B cell (primary cell): Measurements from ENCODE around the gene TNIK. TPM values are rescaled to one million over a fixed set of nuclear protein-coding genes. Genes with fewer than 3 reads are reported as not detected.

Experiments
- ATAC-seq: fragments of 200-7000 bp; cut with Tn5 transposase; one replicate; pipeline ENCODE4 v1.10.0; 2021; ENCODE audit warnings: low read depth, mild to moderate bottlenecking, moderate number of reproducible peaks, moderate library complexity
- CTCF ChIA-PET: fragments of 350-600 bp; sonication (Branson Sonifier 250); formaldehyde crosslinking; loops from one replicate; lab custom pipeline; 2021; ENCODE audit warnings: antibody characterized with exemption, inconsistent platforms; lab: Charles Lee
- POLR2A ChIA-PET: fragments of 350-600 bp; sonication (Branson Sonifier 250); formaldehyde crosslinking; loops from one replicate; lab custom pipeline; 2021; ENCODE audit warnings: antibody characterized with exemption; lab: Charles Lee
- DNase-seq: peaks from one replicate; pipeline ENCODE4 v3.0.0; 2013
- H2AFZ ChIP-seq: 2 replicates; pipeline ENCODE4 v1.6.1; 2012; ENCODE audit warnings: mild to moderate bottlenecking, low read depth, low read length; ENCODE audit not compliant: insufficient read depth, poor library complexity, severe bottlenecking
- H3K27ac ChIP-seq, 2 donors: 1 replicate in 1 of 2; 2 replicates in 1 of 2; pipeline ENCODE4 v1.5.1; 2012 to 2013; ENCODE audit warnings: low read length in 2 of 2, mild to moderate bottlenecking in 2 of 2, moderate library complexity in 1 of 2
- H3K27me3 ChIP-seq, 4 experiments: fragments of 200-600 bp in 1 of 4; sonication (generic) in 1 of 4; replicated peaks in 1 of 4; 1 replicate in 2 of 4; 2 replicates in 2 of 4; pipeline versions ENCODE4 v1.6.1 to v1.7.0; 2013 to 2016; ENCODE audit warnings: low read length in 3 of 4, mild to moderate bottlenecking in 2 of 4, mixed read lengths in 1 of 4, moderate library complexity in 1 of 4; ENCODE audit not compliant: insufficient read depth in 4 of 4, control insufficient read depth in 3 of 4; ENCODE audit errors: control extremely low read depth in 1 of 4
- H3K36me3 ChIP-seq, 2 experiments: replicated peaks in 1 of 2; 1 replicate in 1 of 2; 2 replicates in 1 of 2; pipeline versions ENCODE4 v1.6.1 to v1.7.1; 2013; ENCODE audit warnings: low read length in 1 of 2; ENCODE audit not compliant: insufficient read depth in 2 of 2, control insufficient read depth in 1 of 2; ENCODE audit errors: control extremely low read depth in 1 of 2, extremely low read depth in 1 of 2
- H3K4me1 ChIP-seq, 2 donors: fragments of 200-600 bp in 1 of 2; sonication (generic) in 1 of 2; 1 replicate in 1 of 2; 2 replicates in 1 of 2; pipeline versions ENCODE4 v1.5.1 to v1.6.1; 2013 to 2017; ENCODE audit warnings: low read length in 2 of 2; ENCODE audit not compliant: control insufficient read depth in 2 of 2, insufficient read depth in 2 of 2
- H3K4me2 ChIP-seq: replicated peaks from 2 replicates; pipeline ENCODE3; 2012; ENCODE audit warnings: mild to moderate bottlenecking, low read depth, low read length; ENCODE audit not compliant: poor library complexity, severe bottlenecking
- H3K4me3 ChIP-seq, 5 experiments: fragments of 200-600 bp in 1 of 5; sonication (generic) in 1 of 5; 1 replicate in 3 of 5; 2 replicates in 2 of 5; pipeline versions ENCODE4 v1.5.1 to v1.7.0; 2011 to 2016; ENCODE audit warnings: low read length in 4 of 5, mild to moderate bottlenecking in 4 of 5, low read depth in 2 of 5, control low read depth in 1 of 5, moderate library complexity in 1 of 5; ENCODE audit not compliant: insufficient read depth in 1 of 5; ENCODE audit errors: control extremely low read depth in 1 of 5, extremely low read depth in 1 of 5
- H3K79me2 ChIP-seq: fragments of 200-600 bp; sonication (generic); one replicate; pipeline ENCODE4 v1.6.0; 2016; ENCODE audit warnings: low read length; ENCODE audit not compliant: control insufficient read depth, insufficient read depth
- H3K9ac ChIP-seq: fragments of 200-600 bp; sonication (generic); 2 replicates; pipeline ENCODE4 v1.6.1; 2017; ENCODE audit warnings: mild to moderate bottlenecking, low read length, moderate library complexity
- H3K9me3 ChIP-seq, 3 donors: one replicate each; pipeline versions ENCODE4 v1.6.1 to v1.7.1; 2013; ENCODE audit warnings: low read length in 2 of 3; ENCODE audit not compliant: control insufficient read depth in 2 of 3, insufficient read depth in 1 of 3; ENCODE audit errors: control extremely low read depth in 1 of 3
- H4K20me1 ChIP-seq: 2 replicates; pipeline ENCODE4 v1.6.0; 2012; ENCODE audit warnings: mild to moderate bottlenecking, low read length; ENCODE audit not compliant: insufficient read depth, control insufficient read depth, poor library complexity, severe bottlenecking
- H3K27ac Mint-ChIP-seq: one replicate; pipeline ENCODE4 v1.8.0; 2021; ENCODE audit warnings: mixed read lengths
- H3K27me3 Mint-ChIP-seq: one replicate; pipeline ENCODE4 v1.8.0; 2021; ENCODE audit warnings: mixed read lengths
- H3K4me1 Mint-ChIP-seq: one replicate; pipeline ENCODE4 v1.8.0; 2021; ENCODE audit warnings: mixed read lengths
- H3K4me3 Mint-ChIP-seq: one replicate; pipeline ENCODE4 v1.8.0; 2021; ENCODE audit warnings: mixed read lengths
- H3K9me3 Mint-ChIP-seq: one replicate; pipeline ENCODE4 v1.8.0; 2022; ENCODE audit warnings: mixed read lengths; ENCODE audit not compliant: insufficient read depth
- CTCF ChIP-seq: fragments of 200-600 bp; IDR thresholded peaks from one replicate; pipeline ENCODE4 v1.8.0; 2022; ENCODE audit warnings: antibody characterized with exemption, mild to moderate bottlenecking
- EZH2 ChIP-seq: IDR thresholded peaks from 2 replicates; pipeline ENCODE4 v1.6.1; 2012; ENCODE audit warnings: borderline replicate concordance, low read depth, mild to moderate bottlenecking, moderate library complexity, low read length; ENCODE audit not compliant: insufficient read depth, poor library complexity, severe bottlenecking
- WGBS: methylation state at CpG from one replicate; pipeline ENCODE4 v1.1.5; 2013; ENCODE audit warnings: missing lambda C conversion rate; ENCODE audit not compliant: insufficient coverage; 5-methylcytosine and 5-hydroxymethylcytosine counted together
- intact Hi-C: fragments of 100-400 bp; cut with micrococcal nuclease; formaldehyde crosslinking; loops from one replicate; pipeline ENCODE4 v1.10.0; 2022
- polyA plus RNA-seq: library from polyadenylated mRNA; depleted of rRNA; stranded (reverse); fragments of >200 nt; gene quantifications from 2 replicates; pipeline ENCODE4 v1.2.3, GENCODE V29; 2012
- total RNA-seq, 2 donors: library from RNA; stranded (reverse); fragments of 120-200 nt in 1 of 2; gene quantifications; 1 replicate in 1 of 2; 2 replicates in 1 of 2; pipeline versions ENCODE4 v1.2.3 to v1.2.4, GENCODE V29; 2013 to 2022

The TNIK gene
- total and polyA plus RNA-seq, 2 donors (not counting 1 experiment from before 2014, with no cell fraction given) = 0.66 to 7.7 TPM

GRCh38 chr3:171065732-171066131 lies 394.5 kb downstream of the TNIK start:
- Mint-ChIP-seq H3K9me3 (no peaks in the 10 kb centered on the region), H3K27me3 (no peaks in the 10 kb centered on the region), H3K4me3 (no peak overlapping the region), H3K27ac (no peak overlapping the region), H3K4me1 (no peaks in the 10 kb centered on the region)
- Histone ChIP-seq H3K9ac (no peak overlapping the region), H3K4me2 (no peak overlapping the region), H3K27ac (no peak overlapping the region), H3K79me2 (no peaks in the 10 kb centered on the region), H3K9me3 (no peaks in the 10 kb centered on the region), H2AFZ (no peak overlapping the region), H3K4me3 (no peak overlapping the region), H4K20me1 (no peaks in the 10 kb centered on the region), H3K27me3 (no peaks in the 10 kb centered on the region), H3K36me3 (no peaks in the 10 kb centered on the region), H3K4me1 (no peaks in the 10 kb centered on the region)
- TF ChIP-seq EZH2 = no peak
- no peak for TF ChIP-seq CTCF
- ATAC-seq (no peak), DNase-seq (no peak)
- 100% methylated on average over 1 of the region's 1 CpG for WGBS
- ChIA-PET CTCF (interaction anchor here (1.0 kb wide), 1 partner anchor 16 kb away, joined by 4 read pairs; no protein-coding TSS in a partner anchor), POLR2A (no interaction called here)
- intact Hi-C loops = no loop called here

- H3K9me3 ChIP-seq = no peaks in the 10 kb centered on the region
- no peaks in the 10 kb centered on the region for H3K4me1 ChIP-seq
- Mint-ChIP-seq H3K27ac (no peak overlapping the region), H3K9me3 (no peaks in the 10 kb centered on the region), H3K4me1 (no peaks in the 10 kb centered on the region), H3K4me3 (no peak overlapping the region), H3K27me3 (no peaks in the 10 kb centered on the region)
- H4K20me1 ChIP-seq = no peaks in the 10 kb centered on the region
- no peak overlapping the region for H3K9ac ChIP-seq
- 100% methylated on average over 1 of the region's 2 CpGs for WGBS
- H3K79me2 ChIP-seq = no peaks in the 10 kb centered on the region
- H3K27ac ChIP-seq = no peak overlapping the region
- H2AFZ ChIP-seq = no peak overlapping the region
- CTCF ChIA-PET = no interaction called here
- H3K4me3 ChIP-seq = no peak overlapping the region
- no peak overlapping the region for H3K4me2 ChIP-seq
- no peak for TF ChIP-seq EZH2
- TF ChIP-seq CTCF = no peak
- no peaks in the 10 kb centered on the region for H3K27me3 ChIP-seq
- intact Hi-C loops = no loop called here
- POLR2A ChIA-PET = no interaction called here
- ATAC-seq (no peak), DNase-seq (no peak)
- H3K36me3 ChIP-seq = no peaks in the 10 kb centered on the region
These were observed 395.7 kb downstream of the TNIK start for GRCh38 chr3:171064461-171064860.
